Activated T-cell treated with anti-CD3 and anti-CD28 coated beads for 24 hours (primary cell): ENCODE results near the gene WDPCP.
"Not testable (repeated sequence)": the region's sequence is repeated elsewhere in the genome, so short reads cannot be mapped to it uniquely, and the experiment has no call there.

Experiments
- DNase-seq: peaks from one replicate; pipeline ENCODE4 v3.0.0-alpha.2; 2020; ENCODE audit warnings: low read depth

The WDPCP gene

DNA sequence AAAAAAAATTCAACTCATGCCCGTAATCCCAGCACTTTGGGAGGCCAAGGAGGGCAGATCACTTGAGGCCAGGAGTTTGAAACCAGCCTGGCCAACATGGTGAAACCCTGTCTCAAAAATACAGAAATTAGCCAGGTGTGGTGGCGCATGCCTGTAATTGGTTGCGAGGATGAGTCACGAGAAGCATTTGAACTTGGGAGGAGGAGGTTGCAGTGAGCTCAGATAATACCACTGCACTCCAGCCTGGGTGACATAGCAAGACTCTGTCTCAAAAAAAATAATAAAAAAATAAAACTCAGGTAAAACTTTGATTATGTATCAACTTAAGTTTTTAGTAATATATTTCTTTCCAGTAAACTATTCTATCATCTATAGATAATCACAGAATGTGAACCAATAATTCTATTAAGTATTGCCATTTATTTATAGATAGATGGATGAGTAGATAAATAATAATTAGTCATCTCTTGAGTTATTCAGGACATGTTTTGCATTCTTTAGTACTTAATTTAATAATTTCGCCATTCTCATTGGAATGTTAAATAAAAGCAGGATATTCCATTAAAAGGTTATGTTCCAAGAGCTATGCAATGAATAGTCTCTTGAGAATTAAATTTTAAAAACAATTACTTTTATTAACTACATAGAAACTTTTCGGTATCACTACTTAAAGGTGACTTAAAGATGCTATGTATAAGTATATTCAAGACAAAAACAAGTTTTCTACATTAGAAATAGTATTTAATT is 48.7 kb downstream of the WDPCP start:
- no peak for DNase-seq

DNA sequence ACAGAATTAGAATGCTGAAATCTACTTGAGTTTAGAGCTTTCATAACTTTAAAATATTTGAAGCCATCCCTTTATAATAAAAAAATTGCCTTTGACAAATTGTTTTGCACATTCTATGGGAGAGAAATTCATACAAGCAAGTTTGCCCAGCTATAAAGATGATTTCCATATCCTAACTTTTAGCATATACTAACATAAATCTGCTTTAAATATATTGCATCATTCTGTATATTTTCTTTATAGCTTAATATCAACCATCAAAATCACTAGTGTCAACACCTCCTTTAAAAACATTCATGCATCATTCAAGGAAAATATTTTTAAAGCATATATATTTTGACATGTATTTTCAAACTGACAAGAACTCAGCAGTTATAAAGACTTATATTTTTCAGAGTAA is 49.9 kb downstream of the WDPCP start:
- no peak for DNase-seq

DNA sequence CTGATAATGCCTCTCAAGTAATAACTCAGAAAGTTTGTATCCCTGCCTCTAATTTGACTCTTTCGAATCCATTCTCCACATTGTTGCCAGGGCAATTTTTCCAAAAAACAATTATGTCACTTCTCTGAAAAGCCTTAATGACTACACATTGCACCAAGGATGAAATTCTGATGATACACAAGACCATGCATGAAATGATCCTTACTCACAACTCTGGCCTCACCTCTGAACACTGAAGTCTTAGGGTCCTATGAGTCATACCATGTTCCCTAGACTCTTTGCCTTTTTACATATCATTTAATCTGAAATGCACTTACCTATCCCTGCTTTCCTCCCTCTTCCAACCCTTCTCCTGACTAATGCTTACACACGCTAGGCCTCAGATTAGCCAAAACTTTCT is 51.0 kb downstream of the WDPCP start:
- DNase-seq, result no peak

DNA sequence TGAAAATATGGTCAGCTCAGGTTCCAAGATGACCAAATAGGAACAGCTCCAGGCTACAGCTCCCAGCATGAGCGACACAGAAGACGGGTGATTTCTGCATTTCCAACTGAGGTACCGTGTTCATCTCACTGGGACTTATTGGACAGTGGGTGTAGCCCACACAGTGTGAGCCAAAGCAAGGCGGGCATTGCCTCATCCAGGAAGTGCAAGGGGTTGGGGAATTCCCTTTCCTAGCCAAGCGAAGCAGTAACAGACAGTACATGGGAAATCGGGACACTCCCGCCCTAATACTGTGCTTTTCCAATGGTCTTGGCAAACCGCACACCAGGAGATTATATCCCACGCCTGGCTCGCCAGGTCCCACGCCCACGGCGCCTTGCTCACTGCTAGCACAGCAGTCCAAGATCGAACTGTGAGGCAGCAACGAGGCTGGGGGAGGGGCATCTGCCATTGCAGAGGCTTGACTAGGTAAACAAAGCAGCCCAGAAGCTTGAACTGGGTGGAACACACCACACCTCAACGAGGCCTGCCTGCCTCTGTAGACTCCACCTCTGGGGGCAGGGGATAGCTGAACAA is 57.5 kb downstream of the WDPCP start:
- DNase-seq, result no peak

DNA sequence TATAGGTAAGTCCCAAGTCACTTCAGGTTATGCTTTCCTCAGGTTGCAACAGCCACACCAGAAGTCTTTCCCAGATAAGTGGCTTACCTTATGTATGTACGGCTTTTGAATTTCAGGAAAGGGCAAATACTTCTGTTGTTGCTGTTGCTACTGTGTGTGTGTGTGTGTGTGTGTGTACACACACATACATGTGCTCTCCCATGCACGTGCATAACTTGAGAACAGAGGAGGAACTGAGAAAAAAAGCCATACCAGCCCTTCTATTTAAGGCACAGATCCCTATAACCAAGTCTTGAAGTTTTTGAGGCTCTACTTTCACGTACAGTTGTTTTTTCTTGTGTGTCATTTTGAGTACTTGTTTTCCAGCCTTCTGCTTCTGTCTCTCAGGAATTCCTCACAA is 62.4 kb downstream of the WDPCP start:
- no peak for DNase-seq

DNA sequence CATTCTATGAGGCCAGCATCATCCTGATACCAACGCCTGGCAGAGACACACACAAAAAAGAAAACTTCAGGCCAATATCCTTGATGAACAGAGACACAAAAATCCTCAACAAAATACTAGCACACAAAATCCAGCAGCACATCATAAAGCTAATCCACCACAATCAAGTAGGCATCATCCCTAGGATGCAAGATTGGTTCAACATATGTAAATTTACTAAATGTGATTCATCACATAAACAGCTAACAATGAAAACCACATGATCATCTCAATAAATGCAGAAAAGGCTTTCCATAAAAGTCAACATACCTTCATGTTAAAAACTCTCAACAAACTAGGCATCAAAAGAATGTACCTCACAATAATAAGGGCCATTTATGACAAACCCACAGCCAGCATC is 65.3 kb downstream of the WDPCP start:
- no peak for DNase-seq

DNA sequence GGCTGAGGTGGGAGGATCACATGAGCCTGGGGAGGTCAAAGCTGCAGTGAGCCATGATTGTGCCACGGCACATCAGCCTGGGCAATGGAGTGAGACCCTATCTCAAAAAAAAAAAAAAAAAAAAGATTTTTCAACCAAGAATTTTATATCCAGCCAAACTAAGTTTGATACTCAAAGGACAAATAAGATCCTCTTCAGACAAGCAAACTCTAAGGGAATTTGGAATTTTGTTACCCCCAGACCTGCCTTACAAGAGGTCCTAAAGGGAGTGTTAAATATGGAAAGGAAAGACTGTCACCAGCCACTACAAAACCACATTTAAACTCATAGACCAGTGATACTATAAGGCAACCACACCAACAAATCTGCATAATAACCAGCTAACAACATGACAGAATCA is 67.5 kb downstream of the WDPCP start:
- no peak for DNase-seq

DNA sequence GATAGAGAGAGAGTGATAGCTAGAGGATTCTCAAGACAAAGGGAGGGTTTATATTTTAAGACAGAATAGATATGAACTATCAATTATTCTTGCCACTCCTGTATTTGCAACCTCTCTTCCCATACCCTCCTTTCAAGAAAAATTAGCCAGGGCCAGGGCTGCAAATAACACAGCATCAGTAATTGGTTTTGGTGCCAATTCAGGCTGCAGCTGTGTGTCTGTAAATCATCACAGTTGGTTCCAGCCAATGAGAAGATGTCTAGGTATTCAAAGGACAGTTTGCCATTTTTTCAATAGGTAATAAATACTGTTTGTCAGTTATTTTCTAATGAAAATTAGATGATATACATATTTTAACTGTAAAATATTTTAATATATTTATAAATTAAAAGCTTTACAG is 73.5 kb downstream of the WDPCP start:
- no peak for DNase-seq

DNA sequence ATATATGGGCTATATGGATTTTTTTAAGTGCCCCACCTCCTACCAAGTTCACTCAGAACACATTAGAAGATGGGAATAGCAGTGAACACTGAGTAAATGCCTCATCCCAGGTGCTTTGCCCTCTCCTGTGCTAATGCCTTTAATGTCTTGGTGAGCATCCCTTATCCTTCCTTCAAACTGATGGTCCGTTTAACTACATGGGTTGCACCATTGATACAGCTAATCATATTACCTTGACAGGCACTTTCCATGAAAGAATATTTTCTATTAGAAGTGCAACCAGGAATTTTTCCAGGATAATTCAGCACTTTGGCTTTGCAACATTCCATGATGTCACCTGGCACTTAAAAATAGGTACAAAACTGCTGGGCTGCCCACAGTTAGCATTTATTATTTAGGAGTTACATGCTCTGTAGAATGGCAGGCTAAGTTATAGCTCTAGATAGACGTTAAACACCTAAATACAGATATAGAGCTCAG is 74.0 kb downstream of the WDPCP start:
- no peak for DNase-seq

DNA sequence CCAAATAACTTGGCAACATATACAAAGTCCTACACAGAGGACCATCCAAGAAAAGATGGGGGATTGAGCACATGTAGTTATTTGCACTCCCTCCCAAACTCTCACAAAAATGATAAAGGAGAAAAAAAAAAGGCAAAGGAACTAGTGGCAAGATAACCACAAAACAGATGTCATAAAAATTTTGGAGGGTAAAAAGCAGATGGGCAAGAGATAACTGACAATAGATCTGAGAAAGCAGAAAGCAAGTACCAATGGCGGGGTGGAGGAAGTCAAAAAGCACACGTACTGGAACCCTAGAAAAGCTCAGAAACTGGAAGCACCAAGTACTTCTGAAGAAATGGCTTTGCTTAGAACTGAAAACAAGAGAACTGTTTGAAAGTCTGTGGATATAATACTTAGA is 82.0 kb downstream of the WDPCP start:
- DNase-seq, result no peak

DNA sequence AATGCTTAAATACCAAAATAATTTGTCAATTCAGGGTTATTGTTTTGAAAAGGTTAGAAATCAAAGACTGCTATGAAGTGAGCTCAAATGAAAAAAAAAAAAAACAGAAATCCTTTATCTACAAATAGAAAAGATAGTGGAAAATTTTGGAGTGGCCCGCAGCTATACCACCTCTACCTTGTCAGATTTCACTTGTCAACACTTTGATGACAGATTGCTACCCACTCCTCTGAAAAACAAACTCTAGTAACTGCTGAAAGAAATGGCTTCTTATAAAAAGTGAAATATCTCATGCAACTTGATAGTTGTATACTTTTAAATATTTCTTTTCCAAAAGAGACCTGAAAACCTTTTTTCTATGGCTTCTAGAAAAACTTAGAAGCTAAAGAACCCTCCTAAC is 84.5 kb downstream of the WDPCP start:
- DNase-seq, result no peak

DNA sequence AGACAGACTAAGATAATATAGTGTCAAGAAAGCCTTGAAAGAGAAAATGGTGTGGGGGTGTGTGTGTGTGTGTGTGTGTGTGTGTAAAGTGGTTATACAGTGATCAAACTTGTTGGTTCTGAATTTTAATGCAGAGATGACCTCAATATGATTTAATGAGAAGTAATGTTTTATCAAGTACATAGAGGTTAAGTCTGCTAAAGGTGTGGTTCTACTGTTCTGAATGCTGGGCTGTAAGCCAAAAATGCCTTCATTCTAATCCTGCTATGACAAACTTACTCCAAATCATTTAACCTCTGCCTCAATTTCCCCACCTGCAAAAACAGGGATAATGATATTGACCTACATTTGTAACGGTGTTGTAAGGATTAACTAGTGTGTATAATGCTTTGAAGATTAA is 87.9 kb downstream of the WDPCP start:
- no peak for DNase-seq

DNA sequence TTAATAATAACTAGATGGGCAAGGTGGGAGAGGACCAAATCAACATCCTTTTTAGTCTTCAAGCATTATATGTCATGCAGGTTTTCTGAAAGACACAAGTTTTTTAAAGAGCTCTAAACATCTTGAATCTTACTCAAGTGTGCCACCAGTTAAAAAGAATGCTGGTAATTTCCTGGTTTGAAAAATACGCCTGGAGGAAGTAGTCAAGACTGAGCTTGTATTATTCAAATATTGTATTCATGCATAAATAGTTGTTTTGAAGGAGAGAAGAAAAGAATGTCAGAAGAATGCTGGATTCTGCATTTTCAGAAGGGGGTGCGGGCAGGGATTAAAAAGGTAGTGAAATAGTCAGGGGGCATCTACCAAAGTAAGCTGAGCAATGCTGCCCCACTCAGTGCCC is 90.7 kb downstream of the WDPCP start:
- no peak for DNase-seq

DNA sequence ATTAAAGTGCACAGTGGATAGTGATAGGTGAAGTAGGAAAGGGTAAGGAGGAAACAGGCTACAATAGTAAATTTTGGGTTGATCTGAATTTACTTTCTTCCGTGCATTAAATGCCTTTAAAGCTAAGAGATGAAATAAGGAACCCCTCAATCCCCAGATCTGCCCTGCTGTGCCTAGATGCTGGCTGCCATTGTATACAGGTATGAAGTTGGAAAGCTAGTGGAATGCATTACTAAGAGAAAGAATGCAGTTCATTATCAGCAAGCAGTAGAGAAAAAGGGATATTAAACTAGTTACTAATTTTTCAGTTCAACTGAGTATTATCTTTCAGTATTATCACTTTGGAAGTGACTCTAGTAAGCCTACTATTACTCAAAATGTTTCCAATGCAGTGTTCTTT is 93.3 kb downstream of the WDPCP start:
- no peak for DNase-seq

DNA sequence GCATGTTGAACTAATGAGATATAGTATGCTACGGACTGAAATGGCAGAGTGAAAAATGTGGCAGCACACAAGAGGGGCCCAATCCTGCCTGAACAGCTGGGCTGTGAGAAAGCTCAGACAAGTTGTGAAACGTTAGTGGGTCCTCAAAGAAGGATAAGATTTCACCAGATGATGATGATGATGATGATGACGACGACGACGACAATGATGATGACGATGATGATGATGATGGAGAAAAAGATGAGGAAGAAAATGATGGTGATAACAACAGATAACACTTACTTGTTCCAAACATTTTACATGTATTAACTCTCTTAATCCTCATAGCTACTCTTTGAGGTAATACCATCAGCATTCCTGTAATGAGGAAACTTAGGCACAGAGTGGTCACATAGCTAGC is 94.2 kb downstream of the WDPCP start:
- no peak for DNase-seq

DNA sequence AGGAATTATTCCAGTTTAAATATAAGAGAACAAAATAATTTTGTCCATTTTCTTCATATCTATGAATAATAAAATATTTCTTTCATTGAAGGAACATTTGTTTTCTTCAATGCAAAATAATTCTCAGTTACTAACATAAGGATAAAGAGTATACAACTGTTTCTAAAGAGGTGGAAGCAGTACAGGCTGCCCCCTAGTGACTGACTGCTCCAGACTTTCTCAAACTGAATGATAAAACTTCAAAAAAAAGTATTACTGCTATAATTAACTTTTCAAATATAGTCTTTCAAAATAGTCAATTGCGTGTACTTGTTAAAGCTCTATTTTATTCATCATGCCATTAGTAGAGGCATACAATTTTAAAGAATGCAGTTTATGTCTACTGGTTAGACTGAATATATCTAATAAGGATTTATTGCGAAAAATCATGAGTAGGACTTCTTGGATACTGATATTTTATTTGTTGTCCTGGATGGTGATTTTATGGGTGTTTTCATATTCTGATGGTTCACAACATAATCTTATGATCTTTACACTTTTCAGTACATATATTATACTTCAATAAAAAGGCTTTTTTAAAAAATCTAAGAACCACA is 100.1 kb downstream of the WDPCP start:
- DNase-seq, result no peak

DNA sequence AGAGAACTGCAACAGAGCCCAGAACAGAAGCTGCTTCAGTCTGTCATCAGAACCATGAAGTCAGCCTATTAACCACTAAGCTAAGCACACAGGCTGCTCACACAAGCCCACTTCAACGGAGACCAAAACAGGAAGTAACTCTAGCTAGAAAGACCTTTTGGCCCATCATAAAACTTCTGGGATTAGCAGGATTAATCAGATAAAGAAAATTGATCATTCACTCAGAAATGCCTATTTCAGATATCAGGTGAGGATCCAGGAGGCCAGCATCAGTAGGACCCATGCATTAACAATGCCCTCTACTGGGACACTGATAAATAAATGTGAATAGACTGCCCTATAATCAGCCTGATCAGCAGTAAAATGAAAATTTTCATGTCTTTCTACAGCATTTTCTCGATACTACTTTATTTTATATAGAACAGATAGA is 101.4 kb downstream of the WDPCP start:
- no peak for DNase-seq

DNA sequence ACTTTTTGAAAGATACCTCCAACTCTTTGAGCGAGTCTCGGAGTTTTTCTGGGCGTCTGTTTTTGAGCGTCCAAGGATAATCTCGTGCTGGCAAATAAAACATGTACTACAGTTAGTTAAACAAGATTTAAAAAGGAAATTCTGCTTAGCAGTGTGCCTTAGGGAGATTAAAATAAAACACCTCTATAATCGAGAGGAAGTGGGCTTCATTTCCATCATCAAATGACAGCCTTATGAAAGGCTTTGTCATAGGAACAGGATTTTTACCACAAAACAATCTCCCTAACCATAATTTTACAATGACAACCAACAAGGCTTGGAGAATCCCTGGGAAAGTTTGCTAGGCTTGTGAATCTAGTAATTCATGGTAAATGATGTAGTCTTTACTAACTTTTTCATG is 103.4 kb downstream of the WDPCP start:
- no peak for DNase-seq

DNA sequence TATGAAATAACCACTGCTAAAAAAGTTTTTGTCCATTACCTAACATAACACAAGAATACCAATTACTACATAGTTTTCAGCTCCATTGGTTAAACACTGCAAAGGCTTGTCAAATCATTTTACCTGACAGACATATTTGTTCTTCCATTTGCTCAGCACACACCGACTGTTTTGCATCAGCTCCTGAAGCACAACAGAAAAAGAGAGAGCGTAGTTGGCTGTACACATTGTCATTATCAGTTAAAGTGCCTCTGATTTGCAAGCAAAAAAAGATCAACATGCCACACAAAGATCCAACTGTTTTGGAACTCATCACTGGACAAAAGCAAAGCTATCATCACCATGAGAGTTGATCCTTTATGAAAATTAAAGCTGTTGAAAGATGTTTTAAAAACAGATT is 103.8 kb downstream of the WDPCP start:
- no peak for DNase-seq

DNA sequence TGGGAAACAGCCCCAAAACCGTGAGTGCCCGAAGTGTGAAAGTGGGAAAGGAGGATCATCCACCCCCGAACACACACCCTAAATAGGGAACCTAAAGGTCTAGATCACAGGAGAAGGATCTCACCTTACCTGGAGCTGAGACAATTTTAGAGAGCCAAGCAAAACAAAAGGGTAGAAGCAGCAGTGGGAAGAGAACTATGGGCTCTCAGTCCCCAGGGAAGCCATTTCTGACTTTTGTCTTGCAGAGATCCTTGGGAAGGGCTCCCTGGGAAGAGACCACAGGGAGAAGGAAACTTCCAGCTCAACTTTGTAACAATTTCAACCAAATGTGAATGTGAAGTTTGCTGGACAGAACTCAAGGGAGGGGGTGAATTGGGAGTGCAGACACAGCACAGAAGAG is 110.6 kb downstream of the WDPCP start:
- no peak for DNase-seq

DNA sequence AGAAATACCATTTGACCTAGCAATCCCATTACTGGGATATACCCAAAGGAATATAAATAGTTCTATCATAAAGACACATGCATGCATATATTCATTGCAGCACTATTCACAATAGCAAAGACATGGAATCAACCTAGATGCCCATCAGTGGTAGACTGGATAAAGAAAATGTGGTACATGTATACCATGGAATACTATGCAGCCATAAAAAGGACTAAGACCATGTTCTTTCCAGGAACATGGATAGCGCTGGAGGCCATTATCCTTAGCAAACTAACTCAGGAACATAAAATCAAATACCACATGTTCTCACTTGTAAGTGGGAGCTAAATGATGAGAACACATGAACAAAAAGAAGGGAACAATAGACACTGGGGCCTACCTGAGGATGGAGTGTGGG is 119.0 kb downstream of the WDPCP start:
- not testable (repeated sequence) for DNase-seq

DNA sequence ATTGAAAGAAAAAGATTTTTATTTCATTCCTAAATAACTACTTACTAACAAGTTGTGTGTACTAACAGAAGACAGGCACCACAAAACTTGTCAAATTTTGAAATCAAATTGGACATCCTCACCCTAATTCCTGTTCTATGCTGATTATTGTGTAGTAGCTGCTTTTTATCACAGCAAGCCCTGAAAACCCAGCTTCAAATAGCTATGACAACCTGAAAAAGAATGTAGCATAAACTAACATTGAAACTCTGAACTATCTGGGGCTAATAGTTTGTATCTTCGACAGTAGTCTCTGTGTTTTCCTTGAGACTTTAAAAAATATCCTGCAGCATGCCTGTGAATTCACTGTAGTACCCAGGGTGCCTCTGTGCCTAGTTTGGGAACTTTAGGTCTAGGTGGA is 122.6 kb downstream of the WDPCP start:
- DNase-seq, result no peak

DNA sequence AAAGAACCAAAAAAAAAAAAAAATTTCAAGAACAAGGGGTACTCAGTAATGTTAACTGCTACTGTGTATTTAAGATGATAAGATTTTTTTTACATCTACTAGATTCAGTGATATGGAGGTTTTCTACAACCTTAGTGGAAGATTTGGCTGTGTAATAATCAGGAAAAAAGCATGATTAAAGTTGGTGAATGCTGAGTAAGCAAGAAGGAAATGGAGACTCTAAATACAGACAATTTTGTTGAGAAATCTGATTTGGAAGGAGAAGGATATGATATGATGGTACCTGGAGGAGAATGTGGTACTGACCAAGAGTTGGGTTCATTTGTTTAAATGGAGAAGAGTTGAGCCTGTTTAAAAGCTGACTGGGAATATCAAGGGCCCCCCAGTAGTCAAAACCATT is 125.1 kb downstream of the WDPCP start:
- DNase-seq, result no peak

DNA sequence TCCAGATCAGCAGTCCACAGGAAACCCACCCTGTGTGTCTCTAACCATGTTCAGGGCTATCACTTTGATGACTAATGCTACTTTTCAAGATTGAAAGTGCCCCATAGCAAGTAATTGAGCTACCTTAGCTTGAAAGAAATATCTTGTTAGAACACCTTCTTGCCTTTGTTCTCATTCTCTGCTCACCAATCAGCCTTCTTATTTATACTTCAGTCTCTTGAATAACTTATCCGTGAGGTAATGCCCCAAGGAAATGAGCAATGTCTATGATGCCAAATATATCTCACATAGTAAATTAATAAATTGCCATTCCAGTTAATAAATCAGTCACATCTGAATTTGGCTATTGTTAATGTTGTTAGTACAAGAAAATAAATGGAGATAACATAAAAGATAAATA is 141.6 kb downstream of the WDPCP start:
- no peak for DNase-seq
